ENCODE results near the gene CASQ1.

CASQ1 gene

GRCh38 chr1:160168609-160169369, 21.6 kb upstream of the CASQ1 start:
- DNase-seq: no peak

- no peak for DNase-seq
Measured at GRCh38 chr1:160169553-160170399, 20.6 kb upstream of the CASQ1 start.

GRCh38 chr1:160171354-160171753, 19.0 kb upstream of the CASQ1 start:
- no peak for DNase-seq

GRCh38 chr1:160171980-160172379, 18.4 kb upstream of the CASQ1 start:
- DNase-seq: no peak

- DNase-seq: peak; percentile 41
Measured at GRCh38 chr1:160177231-160177630, 13.1 kb upstream of the CASQ1 start.

- no peak for DNase-seq
Measured at GRCh38 chr1:160177667-160178066, 12.7 kb upstream of the CASQ1 start.

GRCh38 chr1:160178731-160179130, 11.6 kb upstream of the CASQ1 start:
- DNase-seq: no peak

- no peak for DNase-seq
Measured at GRCh38 chr1:160179336-160179735, 11.0 kb upstream of the CASQ1 start.

- DNase-seq: no peak
Measured at GRCh38 chr1:160186246-160186645, 4.1 kb upstream of the CASQ1 start.

- no peak for DNase-seq
Measured at GRCh38 chr1:160186729-160187128, 3.6 kb upstream of the CASQ1 start.

GRCh38 chr1:160187407-160187806, 3.0 kb upstream of the CASQ1 start:
- DNase-seq: no peak

- no peak for DNase-seq
Measured at GRCh38 chr1:160188341-160188740, 2.0 kb upstream of the CASQ1 start.

GRCh38 chr1:160191756-160192155, 1.4 kb downstream of the CASQ1 start:
- no peak for DNase-seq

- DNase-seq: no peak
Measured at GRCh38 chr1:160192234-160192633, 1.9 kb downstream of the CASQ1 start.

- peak; percentile 92 for DNase-seq
Measured at GRCh38 chr1:160193091-160193819, 2.9 kb downstream of the CASQ1 start.

GRCh38 chr1:160193832-160194736, 3.7 kb downstream of the CASQ1 start:
- DNase-seq: no peak

GRCh38 chr1:160194737-160195059, 4.3 kb downstream of the CASQ1 start:
- DNase-seq: no peak

GRCh38 chr1:160196143-160196542, 5.8 kb downstream of the CASQ1 start:
- no peak for DNase-seq

- DNase-seq: no peak
Measured at GRCh38 chr1:160197231-160197630, 6.9 kb downstream of the CASQ1 start.

- DNase-seq: no peak
Measured at GRCh38 chr1:160200786-160201185, 10.4 kb downstream of the CASQ1 start.

GRCh38 chr1:160204526-160205241, 14.3 kb downstream of the CASQ1 start:
- DNase-seq: peak; percentile 34

All from OCI-M1 (cell line).